ENCODE measurements around the gene WDR17.

Gene WDR17

GRCh38 chr4:176102414-176103063, 36.9 kb downstream of the WDR17 start:
- DNase-seq (ENCODE audit: extremely low spot score), result no peak
- POLR2A ChIA-PET, result no interaction called here
- TF ChIP-seq ZNF384 (IDR thresholded peaks at IDR 0.05) (no peak), L3MBTL2 (conservative IDR thresholded peaks at IDR 0.05) (no peak), ARNT (IDR thresholded peaks at IDR 0.05) (no peak), BHLHE40 (IDR thresholded peaks at IDR 0.05; ENCODE audit: borderline replicate concordance) (no peak), TARDBP (IDR thresholded peaks at IDR 0.05) (no peak), HDGF (IDR thresholded peaks at IDR 0.05; ENCODE audit: borderline replicate concordance) (no peak), SUZ12 (IDR thresholded peaks at IDR 0.05) (no peak), CTBP1 (IDR thresholded peaks at IDR 0.05; ENCODE audit: borderline replicate concordance) (no peak), LEF1 (IDR thresholded peaks at IDR 0.05; ENCODE audit: borderline replicate concordance) (no peak), ELF4 (IDR thresholded peaks at IDR 0.05) (no peak), SP1 (IDR thresholded peaks at IDR 0.05) (no peak), FOXM1 (IDR thresholded peaks at IDR 0.05; ENCODE audit: borderline replicate concordance) (no peak), NFRKB (IDR thresholded peaks at IDR 0.05) (no peak), FOXK2 (IDR thresholded peaks at IDR 0.05) (no peak)
- TF ChIP-seq, protein P1, sequence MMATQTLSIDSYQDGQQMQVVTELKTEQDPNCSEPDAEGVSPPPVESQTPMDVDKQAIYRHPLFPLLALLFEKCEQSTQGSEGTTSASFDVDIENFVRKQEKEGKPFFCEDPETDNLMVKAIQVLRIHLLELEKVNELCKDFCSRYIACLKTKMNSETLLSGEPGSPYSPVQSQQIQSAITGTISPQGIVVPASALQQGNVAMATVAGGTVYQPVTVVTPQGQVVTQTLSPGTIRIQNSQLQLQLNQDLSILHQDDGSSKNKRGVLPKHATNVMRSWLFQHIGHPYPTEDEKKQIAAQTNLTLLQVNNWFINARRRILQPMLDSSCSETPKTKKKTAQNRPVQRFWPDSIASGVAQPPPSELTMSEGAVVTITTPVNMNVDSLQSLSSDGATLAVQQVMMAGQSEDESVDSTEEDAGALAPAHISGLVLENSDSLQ (IDR thresholded peaks at IDR 0.05), result no peak
- CTCF ChIA-PET, result no interaction called here

DNA sequence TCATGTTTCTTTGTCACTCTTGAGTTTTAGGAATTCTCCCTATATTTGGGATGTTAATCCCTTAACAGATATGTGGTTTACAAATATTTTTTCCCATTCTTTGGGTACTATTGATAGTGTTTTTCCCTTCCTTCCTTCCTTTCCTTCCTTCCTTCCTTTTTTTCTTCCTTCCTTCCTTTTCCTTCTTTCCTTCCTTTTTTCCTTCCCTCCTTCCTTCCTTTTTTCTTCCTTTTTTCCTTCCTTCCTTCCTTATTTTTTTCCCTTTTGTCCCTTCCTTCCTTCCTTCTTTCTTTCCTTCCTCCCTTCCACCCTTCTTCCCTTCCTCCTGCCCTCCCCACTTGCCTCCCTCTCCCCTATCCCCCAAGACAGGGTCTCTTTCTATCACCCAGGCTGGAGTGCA, 42.1 kb downstream of the WDR17 start:
- CTCF ChIA-PET, result no interaction called here
- DNase-seq (ENCODE audit: extremely low spot score), result no peak
- POLR2A ChIA-PET, result no interaction called here
- TF ChIP-seq HDGF (IDR thresholded peaks at IDR 0.05; ENCODE audit: borderline replicate concordance) (no peak), ELF4 (IDR thresholded peaks at IDR 0.05) (no peak), FOXM1 (IDR thresholded peaks at IDR 0.05; ENCODE audit: borderline replicate concordance) (no peak), ZNF384 (IDR thresholded peaks at IDR 0.05) (no peak)
- TF ChIP-seq, protein P1 (IDR thresholded peaks at IDR 0.05), result no peak

GRCh38 chr4:176123710-176124407, 58.2 kb downstream of the WDR17 start:
- ChIA-PET POLR2A (no interaction called here), CTCF (interaction anchor here (0.8 to 1.9 kb wide), 6 partner anchors 8 to 132 kb away, joined by 3 to 6 read pairs (median 5); no protein-coding TSS in a partner anchor)
- no peak for TF ChIP-seq FOXK2 (IDR thresholded peaks at IDR 0.05)
- TF ChIP-seq L3MBTL2 (conservative IDR thresholded peaks at IDR 0.05), result no peak
- TF ChIP-seq LEF1 (IDR thresholded peaks at IDR 0.05; ENCODE audit: borderline replicate concordance), result no peak
- no peak for TF ChIP-seq ARNT (IDR thresholded peaks at IDR 0.05)
- TF ChIP-seq TARDBP (IDR thresholded peaks at IDR 0.05), result no peak
- TF ChIP-seq, protein P1 (IDR thresholded peaks at IDR 0.05), result no peak
- no peak for TF ChIP-seq ELF4 (IDR thresholded peaks at IDR 0.05)
- no peak for TF ChIP-seq HDGF (IDR thresholded peaks at IDR 0.05; ENCODE audit: borderline replicate concordance)
- TF ChIP-seq ZNF384 (IDR thresholded peaks at IDR 0.05), result no peak
- DNase-seq (ENCODE audit: extremely low spot score), result peak; percentile 33

DNA sequence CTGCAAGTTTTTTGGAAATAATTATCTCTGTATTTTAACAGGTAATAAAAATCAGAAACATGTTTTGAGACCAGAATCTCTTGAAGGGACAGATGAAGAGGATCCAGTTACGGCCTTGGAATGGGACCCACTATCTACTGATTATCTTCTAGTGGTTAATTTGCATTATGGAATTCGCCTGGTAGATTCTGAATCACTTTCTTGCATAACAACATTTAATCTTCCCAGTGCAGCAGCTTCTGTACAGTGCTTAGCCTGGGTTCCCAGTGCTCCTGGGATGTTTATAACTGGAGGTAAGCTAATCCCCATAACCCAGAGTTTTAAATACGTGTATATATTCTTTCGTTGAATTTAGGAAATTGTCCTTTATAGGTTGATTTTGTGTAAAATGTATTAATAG, 59.4 kb downstream of the WDR17 start:
- TF ChIP-seq LEF1 (IDR thresholded peaks at IDR 0.05; ENCODE audit: borderline replicate concordance), result no peak
- TF ChIP-seq, protein P1 (IDR thresholded peaks at IDR 0.05), result no peak
- no peak for TF ChIP-seq BHLHE40 (IDR thresholded peaks at IDR 0.05; ENCODE audit: borderline replicate concordance)
- no peak for TF ChIP-seq CTBP1 (IDR thresholded peaks at IDR 0.05; ENCODE audit: borderline replicate concordance)
- TF ChIP-seq NFRKB (IDR thresholded peaks at IDR 0.05), result no peak
- TF ChIP-seq SUZ12 (IDR thresholded peaks at IDR 0.05), result no peak
- no peak for TF ChIP-seq ZNF384 (IDR thresholded peaks at IDR 0.05)
- no peak for TF ChIP-seq SP1 (IDR thresholded peaks at IDR 0.05)
- TF ChIP-seq TARDBP (IDR thresholded peaks at IDR 0.05), result no peak
- TF ChIP-seq L3MBTL2 (conservative IDR thresholded peaks at IDR 0.05), result no peak
- ChIA-PET CTCF (interaction anchor here (0.7 kb wide), 1 partner anchor 82 kb away, joined by 4 read pairs; no protein-coding TSS in a partner anchor), POLR2A (no interaction called here)
- DNase-seq (ENCODE audit: extremely low spot score), result no peak

GRCh38 chr4:176134670-176135069, 69.0 kb downstream of the WDR17 start:
- ChIA-PET POLR2A (no interaction called here), CTCF (interaction anchor here (2.0 kb wide), 1 partner anchor 11 kb away, joined by 6 read pairs; no protein-coding TSS in a partner anchor)
- no peak for DNase-seq (ENCODE audit: extremely low spot score)
- no peak for TF ChIP-seq TARDBP (IDR thresholded peaks at IDR 0.05)
- no peak for TF ChIP-seq FOXM1 (IDR thresholded peaks at IDR 0.05; ENCODE audit: borderline replicate concordance)
- no peak for TF ChIP-seq L3MBTL2 (conservative IDR thresholded peaks at IDR 0.05)
- TF ChIP-seq LEF1 (IDR thresholded peaks at IDR 0.05; ENCODE audit: borderline replicate concordance), result no peak
- TF ChIP-seq NFRKB (IDR thresholded peaks at IDR 0.05), result no peak
- TF ChIP-seq ELF4 (IDR thresholded peaks at IDR 0.05), result no peak
- no peak for TF ChIP-seq ZNF384 (IDR thresholded peaks at IDR 0.05)

DNA sequence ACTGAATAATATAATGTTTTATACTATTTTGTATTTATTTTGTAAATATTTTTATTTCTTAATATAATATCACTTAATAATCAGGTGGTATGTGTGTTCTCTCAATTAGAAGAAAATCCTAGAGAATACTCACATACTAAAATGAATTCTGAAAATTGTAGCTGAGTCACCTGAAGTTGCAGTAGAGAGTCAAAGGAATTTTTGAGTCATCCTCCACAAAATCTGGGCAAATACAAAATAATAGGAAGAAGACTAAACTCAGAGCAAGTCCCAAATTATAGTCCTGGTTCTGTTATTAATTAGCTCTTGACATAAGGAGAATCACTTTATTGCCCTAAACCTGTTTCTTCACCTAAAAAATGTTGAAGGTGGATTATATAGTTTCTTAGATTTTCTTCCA, 72.0 kb downstream of the WDR17 start:
- no peak for TF ChIP-seq HDGF (IDR thresholded peaks at IDR 0.05; ENCODE audit: borderline replicate concordance)
- no peak for TF ChIP-seq NFRKB (IDR thresholded peaks at IDR 0.05)
- no peak for TF ChIP-seq ELF4 (IDR thresholded peaks at IDR 0.05)
- TF ChIP-seq TARDBP (IDR thresholded peaks at IDR 0.05), result no peak
- no peak for TF ChIP-seq ZNF384 (IDR thresholded peaks at IDR 0.05)
- no peak for TF ChIP-seq FOXA1 (IDR thresholded peaks at IDR 0.05)
- TF ChIP-seq FOXM1 (IDR thresholded peaks at IDR 0.05; ENCODE audit: borderline replicate concordance), result no peak
- TF ChIP-seq, protein P1 (IDR thresholded peaks at IDR 0.05), result no peak
- no peak for TF ChIP-seq SUZ12 (IDR thresholded peaks at IDR 0.05)
- TF ChIP-seq SP1 (IDR thresholded peaks at IDR 0.05), result no peak
- TF ChIP-seq ARNT (IDR thresholded peaks at IDR 0.05), result no peak
- CTCF ChIA-PET, result no interaction called here
- no peak for DNase-seq (ENCODE audit: extremely low spot score)
- POLR2A ChIA-PET, result no interaction called here

Data from HEK293T (cell line).